Activated CD4-positive, alpha-beta T cell treated with anti-CD3 and anti-CD28 coated beads for 36 hours (primary cell): ENCODE results near the gene NAB2. TPM values are rescaled to one million over a fixed set of nuclear protein-coding genes. Genes with fewer than 3 reads are reported as not detected.
A peak's percentile ranks its signal among the peaks of the same experiment; 100 is the strongest.

Experiments used
- ATAC-seq: fragments of 200-7000 bp; cut with Tn5 transposase; one replicate; pipeline ENCODE4 v1.10.0; 2021; ENCODE audit warnings: mild to moderate bottlenecking, moderate library complexity
- CTCF ChIA-PET: fragments of 350-600 bp; sonication (Branson Sonifier 250); formaldehyde crosslinking; loops from one replicate; lab custom pipeline; 2021; ENCODE audit warnings: antibody characterized with exemption; lab: Charles Lee
- POLR2A ChIA-PET: fragments of 350-600 bp; sonication (Branson Sonifier 250); formaldehyde crosslinking; loops from one replicate; lab custom pipeline; 2021; ENCODE audit warnings: antibody characterized with exemption, inconsistent platforms; lab: Charles Lee
- DNase-seq: peaks from one replicate; pipeline ENCODE4 v3.0.0-alpha.2; 2020
- H3K27ac Mint-ChIP-seq: one replicate; pipeline ENCODE4 v1.8.0; 2021; ENCODE audit warnings: mixed read lengths
- H3K27me3 Mint-ChIP-seq: one replicate; pipeline ENCODE4 v1.8.0; 2021; ENCODE audit warnings: mixed read lengths
- H3K36me3 Mint-ChIP-seq: one replicate; pipeline ENCODE4 v1.8.0; 2021; ENCODE audit warnings: low read depth, mixed read lengths
- H3K4me1 Mint-ChIP-seq: one replicate; pipeline ENCODE4 v1.8.0; 2021; ENCODE audit warnings: mixed read lengths
- H3K4me3 Mint-ChIP-seq: one replicate; pipeline ENCODE4 v1.8.0; 2021; ENCODE audit warnings: mild to moderate bottlenecking, moderate library complexity, mixed read lengths
- H3K9me3 Mint-ChIP-seq: one replicate; pipeline ENCODE4 v1.8.0; 2021; ENCODE audit warnings: low read depth, mixed read lengths
- intact Hi-C, 2 experiments: fragments of 100-400 bp; cut with DNase I in 1 of 2; cut with micrococcal nuclease in 1 of 2; formaldehyde crosslinking; loops; one replicate each; pipeline versions ENCODE4 v1.14.2 to v1.15.1; 2022 to 2024; cut with DNase I, micrococcal nuclease
- total RNA-seq, 2 experiments: library from RNA; stranded (reverse); gene quantifications; one replicate each; pipeline ENCODE4 v1.2.3, GENCODE V29; 2021

NAB2 gene
- total RNA-seq, 2 experiments from 2014 or later = 46.8 to 48.6 TPM

- POLR2A ChIA-PET = interaction anchor here (0.5 to 2.1 kb wide), 6 partner anchors 8 to 404 kb away, joined by 3 to 12 read pairs (median 7); partner anchors contain the start of genes NEMP1 and STAT6
- peak; percentile 50 for ATAC-seq
- Mint-ChIP-seq H3K4me3 (peak overlapping the region; percentile 93), H3K27me3 (no peaks in the 10 kb centered on the region), H3K27ac (peak overlapping the region; percentile 97), H3K4me1 (peaks cover 52% of the 10 kb centered on the region), H3K36me3 (peaks cover 31% of the 10 kb centered on the region), H3K9me3 (no peaks in the 10 kb centered on the region)
- intact Hi-C loops = loop anchor here (1.0 to 10.0 kb wide), 15 partner anchors 9 to 1152 kb away; partner anchors contain the start of genes RPL41 (in 2 of the 2), ZC3H10 (in 2 of the 2), ARHGAP9 (in 1 of the 2) and DGKA (in 1 of the 2)
- CTCF ChIA-PET = interaction anchor here (0.6 to 24.0 kb wide), 6 partner anchors 15 to 372 kb away, joined by 3 to 411 read pairs (median 3); partner anchors contain the start of genes GLI1, NEMP1 and STAT6
- peak; percentile 97 for DNase-seq
Measured at GRCh38 chr12:57087010-57087690, 1.8 kb upstream of the NAB2 start.

GRCh38 chr12:57087691-57088353 lies 1.1 kb upstream of the NAB2 start:
- ChIA-PET CTCF (interaction anchor here (0.5 to 24.0 kb wide), 7 partner anchors 16 to 139 kb away, joined by 3 to 411 read pairs (median 3); partner anchors contain the start of genes NEMP1 and STAT6), POLR2A (interaction anchor here (0.6 to 2.1 kb wide), 7 partner anchors 9 to 404 kb away, joined by 3 to 12 read pairs (median 6); partner anchors contain the start of genes NEMP1, PTGES3 and STAT6)
- peak overlapping the region; percentile 93 for H3K4me3 Mint-ChIP-seq
- H3K9me3 Mint-ChIP-seq = no peaks in the 10 kb centered on the region
- H3K4me1 Mint-ChIP-seq = peaks cover 59% of the 10 kb centered on the region
- peak; percentile 93 for DNase-seq
- ATAC-seq = peak; percentile 45
- intact Hi-C loops = loop anchor here (1.0 to 10.0 kb wide), 19 partner anchors 10 to 1153 kb away; partner anchors contain the start of genes NEMP1 (in 2 of the 2), RPL41 (in 2 of the 2), ZC3H10 (in 2 of the 2) and ARHGAP9 (in 1 of the 2)
- no peaks in the 10 kb centered on the region for H3K27me3 Mint-ChIP-seq
- peak overlapping the region; percentile 95 for H3K27ac Mint-ChIP-seq
- H3K36me3 Mint-ChIP-seq = peaks cover 38% of the 10 kb centered on the region

DNA sequence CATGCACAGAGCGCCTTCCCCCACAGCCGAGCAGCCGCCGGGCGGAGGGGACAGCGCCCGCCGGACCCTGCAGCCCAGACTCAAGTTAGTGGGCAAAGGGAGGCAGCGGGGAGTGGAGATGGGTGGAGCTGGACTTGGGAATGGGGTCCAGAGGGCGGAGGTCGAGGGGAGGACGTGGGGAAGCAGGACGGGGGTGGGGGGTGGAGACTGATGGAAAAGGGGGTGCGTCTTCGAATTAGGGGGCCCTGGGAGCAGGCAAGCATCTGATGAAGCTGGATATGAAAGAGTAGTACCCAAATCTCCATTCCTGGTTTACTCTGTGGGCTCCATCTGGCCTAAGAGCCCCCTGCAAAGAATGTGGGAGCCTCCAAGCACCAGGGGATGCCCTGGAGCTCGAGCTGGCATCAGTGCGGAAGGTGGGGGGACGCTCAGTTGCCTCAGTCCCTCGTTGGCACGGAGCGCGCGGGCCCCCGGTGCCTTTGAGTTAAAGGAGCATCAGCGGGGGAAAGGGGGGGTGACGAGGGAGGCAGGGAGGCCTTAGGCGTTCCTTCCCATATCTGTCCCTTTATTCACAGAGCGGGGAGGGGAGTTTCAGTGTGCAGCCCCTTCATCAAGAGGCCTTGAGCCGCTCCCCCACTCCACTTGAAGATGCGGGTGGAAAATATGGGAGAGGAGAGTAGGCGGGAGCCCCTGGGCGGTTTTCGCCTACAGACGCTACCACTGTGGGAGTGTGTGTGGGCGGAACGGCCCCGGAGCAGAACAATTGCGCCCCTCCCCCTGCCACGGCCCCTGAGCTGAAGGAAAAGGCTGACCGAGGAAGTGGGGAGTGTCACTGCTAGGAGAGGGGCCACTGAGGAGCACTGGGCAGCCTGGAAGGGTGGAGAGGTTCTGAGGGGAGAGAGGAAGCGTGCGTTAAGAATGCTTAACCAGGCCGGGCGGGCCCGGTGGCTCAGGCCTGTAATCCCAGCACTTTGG lies 644 bp downstream of the NAB2 start:
- DNase-seq = peak; percentile 65
- CTCF ChIA-PET = interaction anchor here (0.6 to 24.0 kb wide), 6 partner anchors 9 to 135 kb away, joined by 3 to 411 read pairs (median 4); partner anchors contain the start of genes NEMP1 and STAT6
- peaks cover 48% of the 10 kb centered on the region for H3K36me3 Mint-ChIP-seq
- POLR2A ChIA-PET = interaction anchor here (0.6 to 1.8 kb wide), 5 partner anchors 11 to 401 kb away, joined by 3 to 6 read pairs (median 5); partner anchors contain the start of genes NEMP1, PTGES3 and STAT6
- ATAC-seq = no peak
- peak overlapping the region; percentile 93 for H3K4me3 Mint-ChIP-seq
- H3K27me3 Mint-ChIP-seq = no peaks in the 10 kb centered on the region
- H3K9me3 Mint-ChIP-seq = no peaks in the 10 kb centered on the region
- H3K4me1 Mint-ChIP-seq = peaks cover 66% of the 10 kb centered on the region
- intact Hi-C loops = loop anchor here (5.0 to 10.0 kb wide), 9 partner anchors 343 to 1155 kb away; partner anchors contain the start of genes RPL41 (in 2 of the 2), ZC3H10 (in 2 of the 2), ARHGAP9 (in 1 of the 2) and DGKA (in 1 of the 2)
- peak overlapping the region; percentile 93 for H3K27ac Mint-ChIP-seq

DNA sequence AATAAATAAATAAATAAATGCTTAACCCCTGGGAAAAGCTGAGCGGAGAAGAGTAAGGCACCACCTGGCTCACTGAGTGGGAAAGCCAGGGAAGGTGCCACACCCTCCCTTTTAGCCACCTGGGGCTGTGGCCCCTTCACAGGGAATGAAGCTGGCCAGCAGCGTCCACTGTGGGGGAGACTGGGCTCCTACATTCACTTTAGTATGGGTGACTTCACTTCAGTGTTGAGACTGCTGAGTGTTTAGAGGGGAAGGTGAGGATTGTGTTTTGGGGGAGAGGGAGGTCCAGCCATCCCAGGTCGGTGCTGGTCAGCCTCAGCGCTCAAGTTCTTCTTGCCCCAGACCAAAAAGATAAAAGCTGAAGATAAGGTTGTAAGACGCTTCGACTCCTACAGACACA lies 1.6 kb downstream of the NAB2 start:
- H3K4me1 Mint-ChIP-seq = peaks cover 65% of the 10 kb centered on the region
- ChIA-PET POLR2A (interaction anchor here (1.0 to 1.7 kb wide), 3 partner anchors 12 to 21 kb away, joined by 4 to 5 read pairs (median 5); partner anchors contain the start of genes NEMP1 and STAT6), CTCF (interaction anchor here (0.6 to 24.0 kb wide), 5 partner anchors 14 to 385 kb away, joined by 3 to 411 read pairs (median 4); partner anchors contain the start of genes NEMP1 and STAT6)
- H3K27ac Mint-ChIP-seq = peak overlapping the region; percentile 71
- peak overlapping the region; percentile 93 for H3K4me3 Mint-ChIP-seq
- no peak for ATAC-seq
- DNase-seq = no peak
- H3K9me3 Mint-ChIP-seq = no peaks in the 10 kb centered on the region
- no peaks in the 10 kb centered on the region for H3K27me3 Mint-ChIP-seq
- intact Hi-C loops = no loop called here
- H3K36me3 Mint-ChIP-seq = peaks cover 46% of the 10 kb centered on the region

- ChIA-PET CTCF (interaction anchor here (0.6 to 24.0 kb wide), 10 partner anchors 13 to 384 kb away, joined by 3 to 411 read pairs (median 6); partner anchors contain the start of genes NEMP1 and STAT6), POLR2A (interaction anchor here (0.7 to 1.6 kb wide), 4 partner anchors 12 to 44 kb away, joined by 4 to 6 read pairs (median 5); partner anchors contain the start of genes NEMP1 and STAT6)
- DNase-seq (no peak), ATAC-seq (no peak)
- H3K27me3 Mint-ChIP-seq = no peaks in the 10 kb centered on the region
- intact Hi-C loops = no loop called here
- peak overlapping the region; percentile 71 for H3K27ac Mint-ChIP-seq
- peaks cover 61% of the 10 kb centered on the region for H3K4me1 Mint-ChIP-seq
- no peaks in the 10 kb centered on the region for H3K9me3 Mint-ChIP-seq
- peak overlapping the region; percentile 93 for H3K4me3 Mint-ChIP-seq
- peaks cover 47% of the 10 kb centered on the region for H3K36me3 Mint-ChIP-seq
Measured at GRCh38 chr12:57090924-57091637, 2.2 kb downstream of the NAB2 start.

GRCh38 chr12:57091638-57092528 lies 3.0 kb downstream of the NAB2 start:
- POLR2A ChIA-PET = interaction anchor here (0.5 to 1.4 kb wide), 6 partner anchors 9 to 45 kb away, joined by 3 to 11 read pairs (median 6); partner anchors contain the start of genes NEMP1 and STAT6
- no peak for ATAC-seq
- Mint-ChIP-seq H3K27me3 (no peaks in the 10 kb centered on the region), H3K4me1 (peaks cover 59% of the 10 kb centered on the region), H3K4me3 (peak overlapping the region; percentile 93), H3K9me3 (no peaks in the 10 kb centered on the region), H3K27ac (peak overlapping the region; percentile 55), H3K36me3 (peaks cover 55% of the 10 kb centered on the region)
- no peak for DNase-seq
- CTCF ChIA-PET = interaction anchor here (0.6 to 24.0 kb wide), 16 partner anchors 12 to 198 kb away, joined by 3 to 411 read pairs (median 4); partner anchors contain the start of genes NEMP1 and STAT6
- intact Hi-C loops = no loop called here

GRCh38 chr12:57092529-57092862 lies 3.6 kb downstream of the NAB2 start:
- Mint-ChIP-seq H3K4me1 (peaks cover 61% of the 10 kb centered on the region), H3K9me3 (no peaks in the 10 kb centered on the region), H3K4me3 (peak overlapping the region; percentile 93), H3K27me3 (no peaks in the 10 kb centered on the region), H3K36me3 (peaks cover 60% of the 10 kb centered on the region), H3K27ac (peak overlapping the region; percentile 55)
- ChIA-PET POLR2A (interaction anchor here (0.6 to 1.4 kb wide), 4 partner anchors 10 to 1163 kb away, joined by 3 to 6 read pairs (median 4); partner anchors contain the start of gene NEMP1), CTCF (interaction anchor here (0.6 to 24.0 kb wide), 12 partner anchors 11 to 93 kb away, joined by 3 to 411 read pairs (median 4); partner anchors contain the start of genes NEMP1 and STAT6)
- DNase-seq (no peak), ATAC-seq (no peak)
- intact Hi-C loops = no loop called here

DNA sequence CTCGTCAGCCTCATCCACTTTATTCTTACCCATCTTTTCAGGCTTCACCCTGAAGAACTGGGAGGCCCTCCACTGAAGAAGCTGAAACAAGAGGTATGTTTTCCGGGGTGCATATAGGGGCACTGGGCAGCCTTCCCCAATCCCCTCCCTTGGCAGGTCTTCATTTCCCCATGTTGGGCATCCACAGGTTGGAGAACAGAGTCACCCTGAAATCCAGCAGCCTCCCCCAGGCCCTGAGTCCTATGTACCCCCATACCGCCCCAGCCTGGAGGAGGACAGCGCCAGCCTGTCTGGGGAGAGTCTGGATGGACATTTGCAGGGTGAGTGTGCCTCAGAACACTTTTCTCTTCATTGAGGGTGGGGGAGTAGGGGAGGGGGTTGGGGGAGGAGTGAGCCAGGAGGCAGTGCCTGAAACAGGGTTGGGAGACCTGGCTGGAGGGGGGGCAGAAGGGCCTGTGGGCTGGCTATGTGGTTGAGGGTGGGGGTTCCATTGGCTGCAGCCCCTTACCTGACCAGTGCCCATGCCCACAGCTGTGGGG lies 4.0 kb downstream of the NAB2 start:
- H3K4me1 Mint-ChIP-seq = peaks cover 61% of the 10 kb centered on the region
- ChIA-PET CTCF (interaction anchor here (0.5 to 24.0 kb wide), 12 partner anchors 15 to 405 kb away, joined by 3 to 411 read pairs (median 3); partner anchors contain the start of genes NEMP1, PTGES3 and STAT6), POLR2A (interaction anchor here (0.6 to 1.0 kb wide), 3 partner anchors 10 to 1163 kb away, joined by 3 to 5 read pairs (median 3); no protein-coding TSS in a partner anchor)
- ATAC-seq (no peak), DNase-seq (no peak)
- peak overlapping the region; percentile 88 for H3K27ac Mint-ChIP-seq
- no peaks in the 10 kb centered on the region for H3K9me3 Mint-ChIP-seq
- no peaks in the 10 kb centered on the region for H3K27me3 Mint-ChIP-seq
- intact Hi-C loops = loop anchor here (1.0 kb wide), 2 partner anchors 24 to 85 kb away; no protein-coding TSS in a partner anchor
- H3K4me3 Mint-ChIP-seq = peak overlapping the region; percentile 93
- H3K36me3 Mint-ChIP-seq = peaks cover 63% of the 10 kb centered on the region
